ENCODE data around the gene TEX47.

TEX47 gene

GRCh38 chr7:88746126-88746525 lies 49.4 kb downstream of the TEX47 start:
- DNase-seq (ENCODE audit: low read depth in 2 of 2): no peak
